CD8-positive, alpha-beta memory T cell (primary cell): ENCODE results near the gene DNAJB2. TPM values are rescaled to one million over a fixed set of nuclear protein-coding genes. Genes with fewer than 3 reads are reported as not detected.
"Not testable (repeated sequence)": the region's sequence is repeated elsewhere in the genome, so short reads cannot be mapped to it uniquely, and the experiment has no call there.

ENCODE experiments used
- CTCF ChIA-PET: fragments of 350-600 bp; sonication (Branson Sonifier 250); formaldehyde crosslinking; loops from one replicate; lab custom pipeline; 2021; ENCODE audit warnings: antibody characterized with exemption; lab: Charles Lee
- POLR2A ChIA-PET: fragments of 350-600 bp; sonication (Branson Sonifier 250); formaldehyde crosslinking; loops from one replicate; lab custom pipeline; 2021; ENCODE audit warnings: antibody characterized with exemption; lab: Charles Lee
- DNase-seq, 5 donors: peaks; one replicate each; pipeline versions ENCODE4 v3.0.0 to v3.0.0-alpha.2; 2020 to 2022; ENCODE audit warnings: mixed read lengths in 1 of 5
- H3K27ac ChIP-seq: one replicate; pipeline ENCODE4 v1.7.0; 2013; ENCODE audit warnings: low read depth, mild to moderate bottlenecking, low read length, moderate library complexity
- H3K27me3 ChIP-seq: 2 replicates; pipeline ENCODE4 v1.7.0; 2013; ENCODE audit warnings: low read length, mild to moderate bottlenecking; ENCODE audit not compliant: insufficient read depth, poor library complexity, severe bottlenecking
- H3K36me3 ChIP-seq: 2 replicates; pipeline ENCODE4 v1.7.0; 2013; ENCODE audit warnings: mild to moderate bottlenecking, low read length, moderate library complexity; ENCODE audit not compliant: insufficient read depth
- H3K4me1 ChIP-seq: 2 replicates; pipeline ENCODE4 v1.7.0; 2013; ENCODE audit warnings: mild to moderate bottlenecking, low read length, moderate library complexity; ENCODE audit not compliant: insufficient read depth
- H3K4me3 ChIP-seq: 2 replicates; pipeline ENCODE4 v1.7.0; 2013; ENCODE audit warnings: mild to moderate bottlenecking, low read length
- H3K9me3 ChIP-seq: 2 replicates; pipeline ENCODE4 v1.7.0; 2013; ENCODE audit warnings: mild to moderate bottlenecking, low read length
- H3K27ac Mint-ChIP-seq, 8 donors: one replicate each; pipeline ENCODE4 v1.8.0; 2020 to 2021; ENCODE audit warnings: mixed read lengths in 8 of 8, mild to moderate bottlenecking in 6 of 8, inconsistent platforms in 3 of 8, moderate library complexity in 3 of 8
- H3K27me3 Mint-ChIP-seq, 2 donors: one replicate each; pipeline ENCODE4 v1.8.0; 2020 to 2021; ENCODE audit warnings: mixed read lengths in 2 of 2, mild to moderate bottlenecking in 1 of 2, moderate library complexity in 1 of 2
- H3K36me3 Mint-ChIP-seq, 3 donors: one replicate each; pipeline ENCODE4 v1.8.0; 2020 to 2021; ENCODE audit warnings: mixed read lengths in 3 of 3, inconsistent platforms in 1 of 3, mild to moderate bottlenecking in 1 of 3
- H3K4me1 Mint-ChIP-seq, 3 donors: one replicate each; pipeline ENCODE4 v1.8.0; 2020 to 2021; ENCODE audit warnings: mixed read lengths in 3 of 3, inconsistent platforms in 1 of 3, mild to moderate bottlenecking in 1 of 3
- H3K4me3 Mint-ChIP-seq, 7 donors: one replicate each; pipeline ENCODE4 v1.8.0; 2020 to 2021; ENCODE audit warnings: mixed read lengths in 7 of 7, mild to moderate bottlenecking in 6 of 7, moderate library complexity in 4 of 7, inconsistent platforms in 2 of 7
- H3K9me3 Mint-ChIP-seq, 5 donors: one replicate each; pipeline ENCODE4 v1.8.0; 2020 to 2022; ENCODE audit warnings: mixed read lengths in 5 of 5, mild to moderate bottlenecking in 3 of 5, moderate library complexity in 2 of 5, inconsistent platforms in 1 of 5
- polyA plus RNA-seq: library from polyadenylated mRNA; unstranded; fragments of 300-500 nt; fragmentation: Illumina TruSeq; gene quantifications from one replicate; pipeline ENCODE4 v1.2.3, GENCODE V29; 2021
- total RNA-seq, 2 experiments: library from RNA; stranded (reverse); gene quantifications; one replicate each; pipeline ENCODE4 v1.2.3, GENCODE V29; 2021

Gene DNAJB2
- total and polyA plus RNA-seq, 3 experiments from 2014 or later, result 5.9 to 56.4 (median 48.5) TPM

DNA sequence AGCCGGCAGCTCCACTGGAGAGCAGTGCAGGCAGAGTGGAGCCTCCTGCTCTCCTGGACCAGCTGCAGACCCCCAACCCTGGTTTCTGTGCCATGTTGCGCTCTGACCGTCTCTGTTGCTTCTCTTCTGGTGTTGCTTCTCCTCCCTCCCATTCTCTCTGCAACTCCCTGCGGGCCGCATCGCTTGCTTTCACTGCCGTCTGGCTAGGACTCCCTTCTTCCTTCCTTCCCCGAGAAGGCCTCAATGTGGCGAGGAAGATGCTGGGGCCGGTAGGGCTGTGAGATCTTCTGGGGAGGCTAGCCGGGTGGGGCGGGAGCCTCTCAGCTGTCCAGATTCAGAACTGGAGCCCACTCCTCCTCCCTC lies 6.2 kb downstream of the DNAJB2 start:
- Histone ChIP-seq H3K36me3 (peaks cover 30% of the 10 kb centered on the region), H3K27me3 (no peaks in the 10 kb centered on the region), H3K4me3 (no peak overlapping the region), H3K9me3 (no peaks in the 10 kb centered on the region), H3K4me1 (peaks cover 9% of the 10 kb centered on the region), H3K27ac (no peak overlapping the region)
- H3K27ac Mint-ChIP-seq, result peak overlapping the region in 3 of 8 donors; percentile 74 to 83 (median 75)
- ChIA-PET POLR2A (interaction anchor here (1.3 kb wide), 1 partner anchor 9 kb away, joined by 4 read pairs; no protein-coding TSS in a partner anchor), CTCF (interaction anchor here (14.9 kb wide), 1 partner anchor 7 kb away, joined by 258 read pairs; no protein-coding TSS in a partner anchor)
- no peaks in the 10 kb centered on the region for H3K9me3 Mint-ChIP-seq
- H3K4me3 Mint-ChIP-seq, result no peak overlapping the region
- H3K4me1 Mint-ChIP-seq, result peaks cover 9 to 34% (median 13%) of the 10 kb centered on the region in 3 donors
- DNase-seq, result no peak
- H3K36me3 Mint-ChIP-seq, result peaks cover 8 to 62% (median 12%) of the 10 kb centered on the region in 3 donors
- no peaks in the 10 kb centered on the region for H3K27me3 Mint-ChIP-seq

GRCh38 chr2:219285894-219286425 lies 6.8 kb downstream of the DNAJB2 start:
- H3K36me3 Mint-ChIP-seq, result peaks cover 8 to 56% (median 12%) of the 10 kb centered on the region in 3 donors
- peaks cover 8 to 28% (median 10%) of the 10 kb centered on the region in 3 donors for H3K4me1 Mint-ChIP-seq
- H3K27me3 Mint-ChIP-seq, result no peaks in the 10 kb centered on the region
- no peak overlapping the region for H3K27ac ChIP-seq
- peaks cover 4% of the 10 kb centered on the region for H3K4me1 ChIP-seq
- POLR2A ChIA-PET, result interaction anchor here (1.3 kb wide), 1 partner anchor 8 kb away, joined by 4 read pairs; no protein-coding TSS in a partner anchor
- no peak for DNase-seq
- H3K9me3 Mint-ChIP-seq, result no peaks in the 10 kb centered on the region
- peak overlapping the region in 4 of 8 donors; percentile 17 to 77 (median 57) for H3K27ac Mint-ChIP-seq
- CTCF ChIA-PET, result interaction anchor here (14.9 kb wide), 1 partner anchor 7 kb away, joined by 258 read pairs; no protein-coding TSS in a partner anchor
- no peaks in the 10 kb centered on the region for H3K27me3 ChIP-seq
- no peak overlapping the region for H3K4me3 ChIP-seq
- no peaks in the 10 kb centered on the region for H3K9me3 ChIP-seq
- peaks cover 25% of the 10 kb centered on the region for H3K36me3 ChIP-seq
- H3K4me3 Mint-ChIP-seq, result no peak overlapping the region

GRCh38 chr2:219286436-219287115 lies 7.4 kb downstream of the DNAJB2 start:
- Mint-ChIP-seq H3K4me1 (peaks cover 8 to 22% (median 10%) of the 10 kb centered on the region in 3 donors), H3K27me3 (no peaks in the 10 kb centered on the region), H3K27ac (peak overlapping the region in 7 of 8 donors; percentile 37 to 84 (median 77)), H3K4me3 (no peak overlapping the region), H3K9me3 (no peaks in the 10 kb centered on the region), H3K36me3 (peaks cover 8 to 50% (median 12%) of the 10 kb centered on the region in 3 donors)
- no peaks in the 10 kb centered on the region for H3K27me3 ChIP-seq
- H3K27ac ChIP-seq, result no peak overlapping the region
- CTCF ChIA-PET, result interaction anchor here (1.0 to 14.9 kb wide), 3 partner anchors 6 to 10 kb away, joined by 3 to 258 read pairs (median 5); partner anchors contain the start of gene DNAJB2
- POLR2A ChIA-PET, result no interaction called here
- H3K9me3 ChIP-seq, result no peaks in the 10 kb centered on the region
- no peak for DNase-seq
- H3K4me3 ChIP-seq, result no peak overlapping the region
- H3K36me3 ChIP-seq, result peaks cover 20% of the 10 kb centered on the region
- no peaks in the 10 kb centered on the region for H3K4me1 ChIP-seq

DNA sequence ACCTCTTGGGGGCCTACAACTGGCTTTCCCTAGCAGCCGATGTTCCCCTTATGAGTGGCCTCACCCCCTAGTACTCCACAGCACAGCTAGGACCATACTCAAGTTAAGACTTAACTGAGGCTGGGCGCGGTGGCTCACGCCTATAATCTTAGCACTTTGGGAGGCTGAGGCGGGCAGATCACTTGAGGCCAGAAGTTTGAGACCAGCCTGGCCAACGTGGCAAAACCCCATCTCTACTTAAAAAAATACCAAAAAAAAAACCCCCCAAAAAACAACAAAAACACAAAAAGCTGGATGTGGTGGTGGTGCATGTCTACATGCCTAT lies 7.9 kb downstream of the DNAJB2 start:
- H3K9me3 Mint-ChIP-seq, result not testable (repeated sequence)
- peak overlapping the region in 7 of 8 donors; percentile 32 to 84 (median 74) for H3K27ac Mint-ChIP-seq

GRCh38 chr2:219287580-219288265 lies 8.6 kb downstream of the DNAJB2 start:
- CTCF ChIA-PET, result interaction anchor here (1.0 kb wide), 1 partner anchor 9 kb away, joined by 3 read pairs; the partner anchor contains the start of gene DNAJB2
- DNase-seq, result no peak
- peaks cover 5 to 19% (median 8%) of the 10 kb centered on the region in 3 donors for H3K4me1 Mint-ChIP-seq

More for the DNA sequence above, 7.9 kb downstream of the DNAJB2 start:
- Mint-ChIP-seq H3K36me3 (peaks cover 8 to 45% (median 12%) of the 10 kb centered on the region in 3 donors), H3K4me3 (peak overlapping the region in 1 of 7 donors; percentile 27), H3K4me1 (peaks cover 8 to 21% (median 10%) of the 10 kb centered on the region in 3 donors)
- POLR2A ChIA-PET, H3K27me3 ChIP-seq, H3K27ac ChIP-seq, H3K9me3 ChIP-seq, H3K27me3 Mint-ChIP-seq, H3K4me3 ChIP-seq, H3K4me1 ChIP-seq, DNase-seq: not testable (repeated sequence)
- CTCF ChIA-PET, result interaction anchor here (1.0 to 14.9 kb wide), 3 partner anchors 5 to 10 kb away, joined by 3 to 258 read pairs (median 5); partner anchors contain the start of gene DNAJB2
- H3K36me3 ChIP-seq, result peaks cover 18% of the 10 kb centered on the region

DNA sequence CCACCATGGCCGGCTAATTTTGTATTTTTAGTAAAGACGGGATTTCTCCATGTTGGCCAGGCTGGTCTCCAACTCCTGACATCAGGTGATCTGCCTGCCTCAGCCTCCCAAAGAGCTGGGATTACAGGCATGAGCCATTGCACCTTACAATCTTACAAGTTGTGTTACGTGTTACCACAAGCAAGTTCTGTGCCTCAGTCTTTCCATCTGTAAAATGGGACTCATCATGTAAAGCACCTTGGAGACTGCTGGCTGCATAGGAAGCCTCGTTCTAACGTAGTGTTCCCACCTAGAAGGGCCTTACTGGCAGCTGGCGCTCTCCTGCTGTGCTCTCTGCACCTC lies 10.0 kb downstream of the DNAJB2 start:
- H3K36me3 Mint-ChIP-seq, result peaks cover 0 to 24% (median 0%) of the 10 kb centered on the region in 3 donors
- Histone ChIP-seq H3K9me3 (no peaks in the 10 kb centered on the region), H3K4me3 (no peak overlapping the region), H3K36me3 (no peaks in the 10 kb centered on the region), H3K27me3 (no peaks in the 10 kb centered on the region), H3K27ac (no peak overlapping the region), H3K4me1 (peaks cover under 1% of the 10 kb centered on the region)
- POLR2A ChIA-PET, result no interaction called here
- peaks cover 3 to 12% (median 4%) of the 10 kb centered on the region in 3 donors for H3K4me1 Mint-ChIP-seq
- no peak overlapping the region for H3K4me3 Mint-ChIP-seq
- peak overlapping the region in 2 of 8 donors; percentile 19 to 36 for H3K27ac Mint-ChIP-seq
- CTCF ChIA-PET, result interaction anchor here (0.8 to 7.4 kb wide), 3 partner anchors 9 to 220 kb away, joined by 3 to 258 read pairs (median 3); partner anchors contain the start of genes DNAJB2 and NHEJ1
- DNase-seq, result no peak
- H3K27me3 Mint-ChIP-seq, result no peaks in the 10 kb centered on the region
- no peaks in the 10 kb centered on the region for H3K9me3 Mint-ChIP-seq

More at GRCh38 chr2:219287580-219288265, 8.6 kb downstream of the DNAJB2 start:
- no peak overlapping the region for H3K4me3 ChIP-seq
- no peaks in the 10 kb centered on the region for H3K9me3 ChIP-seq
- peaks cover 3 to 38% (median 11%) of the 10 kb centered on the region in 3 donors for H3K36me3 Mint-ChIP-seq
- no peaks in the 10 kb centered on the region for H3K4me1 ChIP-seq
- peaks cover 12% of the 10 kb centered on the region for H3K36me3 ChIP-seq
- no peak overlapping the region for H3K4me3 Mint-ChIP-seq
- H3K27ac Mint-ChIP-seq, result peak overlapping the region in 7 of 8 donors; percentile 17 to 84 (median 74)
- no peaks in the 10 kb centered on the region for H3K27me3 ChIP-seq
- no peaks in the 10 kb centered on the region for H3K9me3 Mint-ChIP-seq
- no peaks in the 10 kb centered on the region for H3K27me3 Mint-ChIP-seq
- H3K27ac ChIP-seq, result peak overlapping the region; percentile 9
- POLR2A ChIA-PET, result interaction anchor here (0.7 to 0.9 kb wide), 2 partner anchors 9 to 110 kb away, joined by 3 read pairs; partner anchors contain the start of gene DNAJB2

GRCh38 chr2:219289537-219290361 lies 10.6 kb downstream of the DNAJB2 start:
- H3K9me3 ChIP-seq, result no peaks in the 10 kb centered on the region
- H3K27ac ChIP-seq, result no peak overlapping the region
- no peaks in the 10 kb centered on the region for H3K27me3 ChIP-seq
- no peaks in the 10 kb centered on the region for H3K27me3 Mint-ChIP-seq
- H3K4me1 Mint-ChIP-seq, result peaks cover 7 to 15% (median 7%) of the 10 kb centered on the region in 3 donors
- no peak for DNase-seq
- H3K4me3 Mint-ChIP-seq, result no peak overlapping the region
- peaks cover 0 to 19% (median 0%) of the 10 kb centered on the region in 3 donors for H3K36me3 Mint-ChIP-seq
- POLR2A ChIA-PET, result no interaction called here
- peak overlapping the region in 3 of 8 donors; percentile 36 to 92 (median 72) for H3K27ac Mint-ChIP-seq
- no peaks in the 10 kb centered on the region for H3K9me3 Mint-ChIP-seq
- CTCF ChIA-PET, result interaction anchor here (0.8 to 7.4 kb wide), 4 partner anchors 10 to 220 kb away, joined by 3 to 258 read pairs (median 3); partner anchors contain the start of genes DNAJB2 and NHEJ1
- no peaks in the 10 kb centered on the region for H3K36me3 ChIP-seq
- no peak overlapping the region for H3K4me3 ChIP-seq
- H3K4me1 ChIP-seq, result peaks cover 5% of the 10 kb centered on the region
